ENCODE results near the gene SGF29. TPM values are rescaled to one million over a fixed set of nuclear protein-coding genes. Genes with fewer than 3 reads are reported as not detected.

Gene SGF29
- total and polyA plus RNA-seq, 9 of the 15 experiments (the other 6 are each of a cell fraction or from before 2014, with no cell fraction given) = 2.6 to 36.1 (median 21.2) TPM

GRCh38 chr16:28554634-28555423 lies 1.1 kb downstream of the SGF29 start (continued):
- TF ChIP-seq NR1H2 (CRISPR knock-in tag; IDR thresholded peaks at IDR 0.05) (0 out of 2 replicates have a peak, but pooled peaks have one; percentile 57), PREB (CRISPR knock-in tag; IDR thresholded peaks at IDR 0.05) (0 out of 2 replicates have a peak, but pooled peaks have one; percentile 67)

GRCh38 chr16:28555561-28555960 lies 1.8 kb downstream of the SGF29 start:
- H3K4me1 ChIP-seq (replicated peaks in 1 of 2; ENCODE audit: control insufficient read depth in 2 of 2, insufficient read depth in 2 of 2, low read length in 2 of 2) = peaks cover 3 to 6% of the 10 kb centered on the region in 2 experiments; a peak in 4 of 5 replicates
- BruUV-seq (replicated peaks) = no TSS peak
- H4K20me1 ChIP-seq (replicated peaks; ENCODE audit: control insufficient read depth, insufficient read depth, low read length) = no peaks in the 10 kb centered on the region
- H3K4me3 ChIP-seq = no peak overlapping the region
- H3K27me3 ChIP-seq (ENCODE audit: control insufficient read depth in 2 of 2, insufficient read depth in 2 of 2, low read length in 2 of 2) = no peaks in the 10 kb centered on the region
- H3K9ac ChIP-seq (ENCODE audit: insufficient read depth in 1 of 2, low read depth in 2 of 2, low read length in 2 of 2) = no peak overlapping the region
- H3K36me3 ChIP-seq (ENCODE audit: control insufficient read depth, insufficient read depth, low read length) = peaks cover 28% of the 10 kb centered on the region; the same call in 1 of the 3 replicates
- WGBS (ENCODE audit: insufficient coverage, low coverage, missing lambda C conversion rate) = 81% methylated on average over 2 of the region's 2 CpGs
- no peak overlapping the region for H2AFZ ChIP-seq (ENCODE audit: low read depth, low read length)
- no peak overlapping the region for H3K4me2 ChIP-seq (ENCODE audit: insufficient read depth, low read length)
- in situ Hi-C loops (cut with MboI) (no loop called here), intact Hi-C loops (cut with micrococcal nuclease) (no loop called here)
- peaks cover 9% of the 10 kb centered on the region for H3K79me2 ChIP-seq (ENCODE audit: control insufficient read depth, insufficient read depth, low read length)
- H3K9me3 ChIP-seq (replicated peaks; ENCODE audit: control insufficient read depth, insufficient read depth, low read depth, low read length) = no peaks in the 10 kb centered on the region
- CTCF ChIA-PET (ENCODE audit: low intra/inter-chr PET ratio) = no interaction called here
- FAIRE-seq = no peak
- no peak for ATAC-seq
- no peak for DNase-seq (ENCODE audit: extremely low read depth in 1 of 4, low spot score in 3 of 4)
- H3K9me1 ChIP-seq (ENCODE audit: control insufficient read depth, insufficient read depth, low read length) = no peaks in the 10 kb centered on the region
- no peak overlapping the region for H3K27ac ChIP-seq (ENCODE audit: extremely low read depth, low read depth, low read length)
- POLR2A ChIA-PET = no interaction called here
- TF ChIP-seq TAF7 (tag; IDR thresholded peaks at IDR 0.05) (no peak), ZBTB40 (IDR thresholded peaks at IDR 0.05) (no peak), ZBTB40 (CRISPR knock-in tag; IDR thresholded peaks at IDR 0.05) (no peak), RHOXF2B (CRISPR knock-in tag; conservative IDR thresholded peaks at IDR 0.05) (no peak), ZNF24 (IDR thresholded peaks at IDR 0.05) (no peak), BRD9 (IDR thresholded peaks at IDR 0.05; ENCODE audit: low read depth, partially characterized antibody) (no peak)
